ENCODE data around the gene RIPOR1.
A peak's percentile ranks its signal among the peaks of the same experiment; 100 is the strongest.
"Not testable (repeated sequence)": the region's sequence is repeated elsewhere in the genome, so short reads cannot be mapped to it uniquely, and the experiment has no call there.

RIPOR1 gene, protein sequence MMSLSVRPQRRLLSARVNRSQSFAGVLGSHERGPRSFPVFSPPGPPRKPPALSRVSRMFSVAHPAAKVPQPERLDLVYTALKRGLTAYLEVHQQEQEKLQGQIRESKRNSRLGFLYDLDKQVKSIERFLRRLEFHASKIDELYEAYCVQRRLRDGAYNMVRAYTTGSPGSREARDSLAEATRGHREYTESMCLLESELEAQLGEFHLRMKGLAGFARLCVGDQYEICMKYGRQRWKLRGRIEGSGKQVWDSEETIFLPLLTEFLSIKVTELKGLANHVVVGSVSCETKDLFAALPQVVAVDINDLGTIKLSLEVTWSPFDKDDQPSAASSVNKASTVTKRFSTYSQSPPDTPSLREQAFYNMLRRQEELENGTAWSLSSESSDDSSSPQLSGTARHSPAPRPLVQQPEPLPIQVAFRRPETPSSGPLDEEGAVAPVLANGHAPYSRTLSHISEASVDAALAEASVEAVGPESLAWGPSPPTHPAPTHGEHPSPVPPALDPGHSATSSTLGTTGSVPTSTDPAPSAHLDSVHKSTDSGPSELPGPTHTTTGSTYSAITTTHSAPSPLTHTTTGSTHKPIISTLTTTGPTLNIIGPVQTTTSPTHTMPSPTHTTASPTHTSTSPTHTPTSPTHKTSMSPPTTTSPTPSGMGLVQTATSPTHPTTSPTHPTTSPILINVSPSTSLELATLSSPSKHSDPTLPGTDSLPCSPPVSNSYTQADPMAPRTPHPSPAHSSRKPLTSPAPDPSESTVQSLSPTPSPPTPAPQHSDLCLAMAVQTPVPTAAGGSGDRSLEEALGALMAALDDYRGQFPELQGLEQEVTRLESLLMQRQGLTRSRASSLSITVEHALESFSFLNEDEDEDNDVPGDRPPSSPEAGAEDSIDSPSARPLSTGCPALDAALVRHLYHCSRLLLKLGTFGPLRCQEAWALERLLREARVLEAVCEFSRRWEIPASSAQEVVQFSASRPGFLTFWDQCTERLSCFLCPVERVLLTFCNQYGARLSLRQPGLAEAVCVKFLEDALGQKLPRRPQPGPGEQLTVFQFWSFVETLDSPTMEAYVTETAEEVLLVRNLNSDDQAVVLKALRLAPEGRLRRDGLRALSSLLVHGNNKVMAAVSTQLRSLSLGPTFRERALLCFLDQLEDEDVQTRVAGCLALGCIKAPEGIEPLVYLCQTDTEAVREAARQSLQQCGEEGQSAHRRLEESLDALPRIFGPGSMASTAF

DNA sequence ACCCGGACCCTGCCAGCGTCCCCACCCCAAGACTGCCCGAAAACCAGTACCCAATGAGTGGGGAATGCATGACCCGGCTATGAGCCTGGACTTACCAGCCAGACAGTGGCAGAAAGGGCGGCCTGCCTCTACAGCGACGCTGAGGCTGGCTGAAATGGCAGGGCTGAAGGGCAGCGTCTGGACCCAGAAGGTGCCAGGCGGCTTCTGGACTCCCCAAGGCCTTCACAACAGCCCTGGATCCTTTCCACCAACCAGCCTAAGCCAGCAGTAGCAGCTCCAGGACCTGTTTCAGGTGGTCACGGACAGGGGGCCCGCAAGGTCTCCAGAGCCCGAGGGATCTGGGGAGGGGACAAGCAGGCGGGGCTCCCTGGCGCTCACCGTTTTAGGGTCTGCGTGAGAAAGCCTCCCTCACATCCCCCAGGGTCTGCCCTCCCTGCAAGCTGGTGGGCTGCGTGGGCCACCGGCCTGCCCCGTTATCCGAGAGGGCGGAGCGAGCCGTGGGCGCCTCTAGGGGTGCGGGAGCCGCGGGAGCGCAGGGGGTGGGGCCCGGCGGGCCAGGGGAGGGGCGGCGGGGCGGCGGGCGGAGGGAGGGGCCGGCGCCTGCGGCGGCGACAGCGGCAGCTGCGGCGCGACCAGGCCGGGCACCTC is at the start of gene RIPOR1:
Gene RIPOR1, plus strand, starts transcription at position 608 of the 648 bp plus-strand sequence. CDS start 9,618 bp downstream, outside the sequence.
- DNase-seq = peak; percentile 34

DNA sequence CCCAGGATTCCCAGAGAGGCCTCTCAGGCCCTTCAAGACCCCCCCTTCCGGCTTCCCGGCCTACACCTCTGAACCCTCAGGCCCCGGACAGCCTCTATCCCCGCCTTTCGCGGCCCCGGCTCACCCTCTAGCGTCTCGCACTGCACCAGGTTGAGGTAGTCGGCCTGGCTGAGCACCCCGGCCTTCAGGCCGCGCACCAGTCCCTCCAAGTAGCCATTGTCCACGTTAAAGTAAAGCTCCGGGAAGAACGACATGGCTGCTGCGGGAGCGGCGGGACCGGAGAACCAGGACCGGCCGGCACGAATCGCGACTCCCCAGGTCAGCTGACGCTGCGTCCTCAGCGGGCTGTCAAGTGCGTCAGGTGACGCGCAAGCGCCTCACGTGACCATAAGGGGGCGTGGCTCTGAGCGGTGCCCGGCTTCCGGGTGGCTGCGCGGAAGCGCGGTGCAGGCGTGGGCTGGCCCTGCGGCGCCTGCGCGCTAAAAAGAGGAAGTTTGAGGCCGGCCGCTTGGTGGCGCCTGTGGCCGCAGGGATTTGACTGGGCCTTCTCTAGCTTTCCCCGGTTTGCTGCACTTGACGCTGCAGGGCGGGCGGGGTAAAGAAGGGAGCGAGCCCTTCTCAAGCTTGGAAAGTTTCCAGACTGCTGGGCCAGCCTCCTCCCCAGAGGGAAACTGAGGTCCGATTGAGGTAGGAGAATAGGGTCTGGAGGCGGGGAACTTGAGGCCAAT is 47.6 kb upstream of the RIPOR1 start, which contains the start of gene ATP6V0D1:
Gene ATP6V0D1, minus strand, starts transcription at position 325 of the 728 bp plus-strand sequence. Its CDS starts 71 bp downstream, at position 254.
- peak; percentile 97 for DNase-seq

DNA sequence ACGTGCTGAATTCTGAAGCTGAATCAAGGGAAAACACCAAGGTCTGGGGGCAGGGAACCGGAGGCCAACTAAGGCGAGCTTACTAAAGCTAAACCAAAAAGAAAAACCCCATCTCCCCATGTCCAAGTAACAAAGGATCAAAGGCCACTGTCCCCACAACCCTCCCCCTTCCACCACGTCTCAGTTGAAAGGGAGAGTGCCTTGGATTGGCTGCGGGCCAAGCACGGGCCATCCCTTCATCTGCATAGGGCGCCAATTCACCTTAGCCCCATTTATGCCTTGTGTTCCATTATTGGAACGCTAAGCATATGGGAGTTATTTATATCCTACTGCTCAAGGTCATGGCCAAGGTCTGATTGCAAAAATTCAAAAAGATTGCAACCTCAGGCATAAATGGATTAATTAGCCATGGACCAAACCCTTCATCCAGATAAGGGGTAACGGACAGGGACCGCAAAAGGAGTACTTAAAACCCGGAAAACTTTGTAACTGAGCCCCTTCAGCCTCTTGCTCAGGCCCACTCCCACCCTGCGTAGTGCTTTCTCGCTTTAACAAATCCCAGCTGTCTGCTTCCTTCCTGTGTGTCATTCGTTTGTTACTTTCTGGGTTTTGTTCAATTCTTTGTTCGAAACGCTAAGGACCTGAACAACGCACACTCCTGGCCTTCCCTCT is 46.9 kb upstream of the RIPOR1 start:
- peak; percentile 38 for DNase-seq

DNA sequence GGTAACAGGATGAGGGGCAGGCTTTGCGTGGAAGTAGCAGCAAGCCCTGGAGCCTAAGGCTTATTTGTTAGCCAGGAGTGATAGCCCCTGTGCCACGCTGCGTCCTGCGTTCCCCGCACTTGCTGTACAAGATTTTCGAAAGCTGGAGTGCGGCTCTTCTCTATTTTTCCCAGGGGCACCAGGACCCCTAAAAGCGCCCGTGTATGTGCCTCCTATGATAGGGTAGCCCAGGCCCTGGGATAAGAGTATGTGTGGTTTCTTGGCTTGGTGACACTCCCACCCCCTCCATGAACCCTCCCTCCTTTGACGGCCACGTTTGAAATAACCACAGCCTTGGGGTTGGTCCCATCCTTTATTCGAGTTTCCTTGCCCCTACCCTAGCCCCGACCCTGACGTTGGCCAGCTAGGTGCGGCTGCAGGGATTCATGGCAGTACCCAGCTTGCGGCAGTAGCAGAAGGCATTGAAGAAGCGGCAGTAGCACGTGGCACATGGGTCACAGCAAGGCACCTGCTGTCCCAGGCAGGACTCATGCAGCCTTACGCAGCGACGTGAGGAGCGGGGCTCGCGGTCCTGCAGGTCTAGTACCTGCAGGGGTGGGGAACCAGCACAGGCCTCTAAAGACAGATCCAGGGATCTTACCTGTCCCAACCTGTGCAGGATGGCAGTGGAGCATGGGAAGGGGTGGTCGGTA is 46.2 kb upstream of the RIPOR1 start:
- no peak for DNase-seq

DNA sequence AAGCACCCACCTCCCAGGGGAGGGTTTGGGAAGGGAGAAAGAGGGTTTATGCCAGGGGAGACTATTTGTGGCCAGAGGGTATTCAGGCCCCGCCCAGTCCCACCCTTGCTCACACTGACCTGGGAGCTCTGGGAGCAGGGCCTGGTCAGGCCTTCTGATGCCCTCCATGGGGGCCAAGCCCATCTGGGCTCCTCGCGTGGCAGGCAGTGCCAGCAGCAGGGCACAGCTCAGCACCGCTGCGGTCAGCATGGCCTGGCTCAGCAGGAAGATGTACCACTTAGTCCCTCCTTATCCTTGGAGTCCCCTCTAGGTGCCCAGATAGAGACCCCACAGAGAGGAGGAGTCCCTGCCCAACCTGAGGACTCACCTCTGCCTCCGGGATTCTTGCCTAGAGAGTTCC is 45.5 kb upstream of the RIPOR1 start, which contains the start of gene AGRP:
Gene AGRP, minus strand, starts transcription at position 398 of the 400 bp plus-strand sequence. Its CDS starts 149 bp downstream, at position 249.
- no peak for DNase-seq

DNA sequence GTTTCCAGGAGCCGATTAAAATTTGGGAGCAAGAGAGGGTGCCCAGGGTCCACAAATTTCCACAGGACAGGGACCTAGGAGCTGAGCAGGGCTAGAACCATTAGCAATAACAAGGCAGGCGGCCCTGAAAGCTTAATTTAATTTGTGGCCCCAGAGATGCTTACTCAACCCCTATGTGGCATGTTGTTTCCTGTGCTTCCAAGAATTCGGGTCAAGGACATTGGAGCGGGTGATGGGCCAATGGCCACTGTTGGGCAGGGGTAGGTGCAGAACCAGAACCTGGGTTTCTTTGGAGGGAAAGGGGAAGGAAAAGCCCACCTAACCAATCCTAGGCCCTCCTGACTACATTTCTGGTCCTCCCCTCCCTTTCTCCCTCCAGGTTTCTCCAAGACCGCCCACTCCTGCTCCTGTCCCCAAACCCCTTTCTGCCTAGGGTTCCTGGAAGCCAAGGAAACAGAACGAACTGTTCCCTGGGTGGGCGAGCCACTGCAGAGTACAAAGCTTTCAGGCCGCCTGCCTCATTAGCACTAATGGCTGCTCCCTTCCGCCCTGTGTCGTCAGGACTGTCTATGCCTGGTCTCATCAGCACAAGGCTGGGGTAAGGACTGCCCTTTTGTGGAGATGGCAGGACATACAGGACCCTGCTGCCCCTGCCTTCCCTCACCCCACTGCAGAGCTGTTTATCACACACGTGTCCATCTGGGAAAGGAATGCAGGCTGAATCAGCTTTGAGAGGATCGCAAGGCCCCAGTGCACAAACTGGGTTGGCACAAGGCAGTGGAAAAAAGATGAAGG is 44.7 kb upstream of the RIPOR1 start:
- DNase-seq = no peak

DNA sequence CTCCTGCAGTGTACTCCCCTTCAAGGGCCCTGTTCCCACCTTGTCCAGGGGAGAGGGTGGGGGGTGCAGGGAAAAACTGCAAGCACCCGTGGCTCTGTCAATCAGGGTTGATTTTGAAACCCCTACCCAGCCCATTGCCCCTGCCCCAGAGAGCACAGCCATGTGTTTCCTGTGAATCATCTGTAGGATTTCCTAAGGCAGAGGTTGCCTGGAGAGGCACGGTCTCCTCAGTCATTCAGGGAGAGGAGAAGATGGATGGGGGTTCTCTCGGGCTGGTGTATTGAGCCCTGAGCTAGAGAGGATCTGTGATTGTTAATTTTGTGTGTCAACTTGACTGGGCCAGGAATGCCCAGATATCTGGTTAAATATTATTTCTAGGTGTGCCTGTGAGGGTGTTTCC is 41.8 kb upstream of the RIPOR1 start:
- no peak for DNase-seq

DNA sequence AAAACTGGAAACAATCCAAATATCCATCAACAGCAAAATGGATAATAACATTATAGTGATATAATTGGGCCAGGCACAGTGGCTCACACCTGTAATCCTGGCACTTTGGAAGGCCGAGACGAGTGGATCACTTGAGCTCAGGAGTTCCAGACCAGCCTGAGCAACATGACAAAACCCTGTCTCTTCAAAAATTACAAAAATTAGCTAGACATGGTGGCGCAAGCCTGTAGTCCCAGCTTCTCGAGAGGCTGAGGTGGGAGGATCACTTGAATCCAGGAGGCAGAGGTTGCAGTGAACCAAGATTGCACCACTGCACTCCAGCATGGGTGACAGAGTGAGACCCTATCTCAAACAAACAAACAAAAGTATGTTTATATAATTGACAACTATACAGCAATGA is 41.1 kb upstream of the RIPOR1 start:
- not testable (repeated sequence) for DNase-seq

DNA sequence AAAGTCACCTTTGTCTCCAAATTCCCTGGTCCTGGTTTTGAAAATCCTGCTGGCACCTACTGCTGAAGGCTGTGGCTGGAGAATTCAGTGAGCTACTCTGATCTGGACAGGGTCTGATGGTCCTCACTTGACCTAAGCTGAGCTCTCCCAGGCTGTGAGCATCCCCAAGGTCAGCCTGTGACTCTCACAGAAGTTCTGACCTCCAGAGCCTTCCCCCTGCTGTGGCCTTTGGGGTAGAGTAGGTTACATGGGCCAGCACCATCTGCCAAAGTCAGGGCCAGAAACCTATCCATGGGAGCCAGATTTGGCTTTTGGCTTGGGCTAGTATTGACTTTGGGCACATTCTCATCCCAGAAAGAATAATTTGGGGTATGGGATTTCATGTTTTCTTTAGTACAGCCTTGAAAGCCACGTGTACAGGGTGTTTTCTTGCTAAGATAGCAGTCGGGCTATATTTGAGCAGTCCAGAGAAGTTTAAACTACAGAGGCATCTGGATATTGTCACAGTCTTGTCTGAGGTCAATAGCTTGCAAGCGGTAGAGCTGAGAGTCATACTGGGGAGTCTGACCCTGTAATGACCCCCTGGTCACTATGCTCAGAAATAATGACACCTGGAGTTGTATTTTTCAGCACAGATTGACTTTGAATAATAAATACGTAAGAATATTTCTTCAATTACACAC is 39.1 kb upstream of the RIPOR1 start:
- DNase-seq = no peak

DNA sequence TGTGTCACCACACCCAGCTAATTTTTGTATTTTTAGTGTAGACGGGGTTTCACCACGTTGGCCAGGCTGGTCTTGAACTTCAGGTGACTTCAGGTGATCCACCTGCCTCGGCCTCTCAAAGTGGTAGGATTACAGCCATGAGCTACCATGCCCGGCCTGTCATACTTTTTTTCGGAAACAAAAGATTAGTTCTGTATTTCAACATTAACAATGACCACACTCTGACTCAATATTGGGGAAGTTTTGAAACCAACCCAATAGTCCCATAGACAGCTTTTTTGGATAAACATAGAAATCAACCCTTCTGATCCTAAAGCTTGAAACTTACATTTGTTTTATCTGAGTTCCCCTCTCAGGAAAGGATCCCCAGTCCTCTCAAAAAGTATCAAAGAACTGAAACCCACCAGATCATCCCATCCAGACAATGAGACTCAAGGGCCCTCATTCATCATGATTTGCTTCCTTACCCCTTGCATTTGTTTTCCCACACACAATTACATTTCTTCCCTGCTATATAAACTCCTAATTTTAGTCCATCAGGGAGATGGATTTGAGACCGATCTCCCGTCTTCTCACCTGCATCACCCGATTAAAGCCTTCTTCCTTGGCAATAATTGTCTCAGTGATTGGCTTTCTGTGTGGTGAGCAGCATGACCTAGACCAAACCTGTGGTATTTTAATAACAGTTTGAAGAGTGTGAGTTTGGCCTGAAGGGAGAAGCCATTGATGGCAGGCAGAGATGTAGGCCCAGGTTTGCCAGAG is 38.1 kb upstream of the RIPOR1 start:
- no peak for DNase-seq

DNA sequence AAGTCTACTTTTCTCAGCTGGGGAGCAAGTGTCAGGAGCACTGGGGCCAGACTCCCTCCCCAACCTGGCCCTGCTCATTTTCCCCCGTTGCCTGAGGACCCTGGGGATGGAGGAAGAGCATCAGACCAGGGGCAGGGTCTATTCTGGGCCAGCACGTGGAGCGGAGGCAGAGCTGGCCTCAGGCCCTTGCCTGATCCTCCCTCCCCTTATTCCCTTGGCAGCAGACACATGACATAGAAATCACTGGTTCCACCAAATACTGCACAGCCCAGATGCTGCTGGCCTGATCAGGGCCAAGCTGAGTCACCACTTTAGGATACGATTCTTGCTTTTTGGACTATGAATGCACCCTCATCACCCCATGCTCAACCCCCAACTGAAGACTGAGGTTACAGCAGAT is 29.5 kb upstream of the RIPOR1 start:
- DNase-seq = no peak

DNA sequence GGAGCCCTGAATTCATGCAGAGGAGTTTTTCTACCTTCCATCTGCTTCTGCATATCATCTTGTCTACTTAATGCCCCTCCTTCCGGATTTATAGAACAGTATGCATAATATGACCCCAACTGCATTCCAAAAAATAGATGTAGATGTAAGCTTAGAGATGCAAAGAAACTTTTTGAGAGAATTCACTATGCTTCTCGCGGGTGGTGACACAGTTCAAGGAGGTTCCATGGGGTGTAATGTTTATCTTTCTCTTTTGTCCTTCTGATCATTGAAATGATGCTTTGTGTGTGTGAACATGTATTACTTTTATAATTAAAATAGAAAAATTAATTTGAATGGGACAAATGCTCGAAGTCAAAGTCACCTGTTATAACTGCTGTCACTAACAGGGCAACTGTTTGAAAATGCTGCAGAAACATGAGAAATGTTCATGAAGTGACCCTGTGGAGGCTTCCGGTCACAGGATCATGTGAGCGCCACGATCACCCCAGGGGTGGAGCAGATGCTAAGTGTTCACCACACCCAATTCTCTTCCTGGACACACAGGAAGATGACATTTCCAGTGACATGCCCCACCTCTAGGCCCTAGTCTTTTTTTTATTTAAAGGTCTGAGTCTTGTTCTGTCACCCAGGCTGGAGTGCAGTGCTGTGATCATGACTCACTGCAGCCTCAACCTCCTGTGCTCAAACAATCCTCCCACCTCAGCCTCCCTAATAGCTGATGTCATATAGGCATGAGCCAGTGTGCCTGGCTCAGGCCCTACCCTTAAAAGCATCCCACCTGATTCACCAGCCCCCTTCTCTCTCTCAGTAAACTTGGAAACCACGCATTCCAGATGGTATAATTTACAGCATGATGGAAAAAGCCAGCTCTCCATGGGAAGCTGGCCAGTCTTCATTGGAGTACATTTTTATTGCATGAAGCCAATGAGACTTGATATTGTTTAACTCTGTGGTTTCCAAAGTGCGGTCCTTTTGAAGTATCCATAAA is 24.3 kb upstream of the RIPOR1 start:
- DNase-seq = no peak

DNA sequence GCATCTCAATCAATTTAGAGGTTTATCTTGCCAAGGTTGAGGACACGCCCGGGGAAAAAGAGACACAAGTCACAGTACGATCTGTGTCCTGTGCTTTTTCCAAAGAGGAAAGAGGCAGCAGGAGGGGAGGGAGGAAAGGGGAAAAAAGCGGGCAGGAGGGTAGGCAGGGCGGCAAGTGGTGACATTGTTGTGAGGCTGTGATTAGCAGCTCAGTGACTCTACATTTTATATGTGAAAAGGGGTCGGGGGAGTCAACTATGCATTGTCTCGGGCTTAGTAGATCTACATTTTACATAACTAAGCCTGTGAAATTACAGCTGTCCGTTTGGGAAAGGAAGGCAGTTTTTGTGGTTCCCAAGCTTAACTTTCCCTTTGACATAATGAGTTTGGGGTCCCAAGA is 22.2 kb upstream of the RIPOR1 start:
- DNase-seq = no peak

DNA sequence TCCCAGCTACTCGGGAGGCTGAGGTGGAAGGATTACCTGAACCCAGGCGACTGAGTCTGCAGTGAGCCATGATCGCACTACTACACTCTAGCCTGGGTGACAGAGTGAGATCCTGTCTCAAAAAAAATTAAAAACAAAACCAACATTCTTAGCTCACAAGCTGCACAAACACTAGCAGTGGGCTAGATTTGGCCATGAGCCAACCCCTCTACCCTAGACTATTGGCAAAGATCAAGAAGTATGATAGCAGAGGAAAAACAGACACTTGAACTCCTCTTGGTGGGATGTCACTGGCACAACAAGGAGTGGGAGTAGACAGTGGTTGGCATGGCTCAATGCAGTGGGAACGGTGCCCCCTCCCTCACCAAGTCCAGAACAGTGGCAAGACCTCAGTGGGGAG is 19.6 kb upstream of the RIPOR1 start:
- DNase-seq = no peak

DNA sequence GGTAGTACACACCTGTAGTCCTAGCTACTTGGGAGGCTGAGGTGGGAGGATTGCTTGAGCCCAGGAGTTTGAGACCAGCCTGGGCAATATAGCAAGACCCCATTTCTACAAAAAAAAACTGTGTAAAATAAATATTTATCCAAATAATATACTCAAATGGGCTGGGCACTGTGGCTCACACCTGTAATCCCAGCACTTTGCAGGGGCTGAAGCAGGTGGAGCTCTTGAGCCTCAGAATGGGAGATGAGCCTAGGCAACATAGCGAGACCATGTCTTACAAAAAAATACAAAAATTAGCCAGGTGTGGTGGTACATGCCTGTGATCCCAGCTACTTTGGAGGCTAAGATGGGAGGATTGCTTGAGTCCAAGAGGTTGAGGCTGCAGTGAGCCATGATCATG is 14.7 kb upstream of the RIPOR1 start:
- not testable (repeated sequence) for DNase-seq

DNA sequence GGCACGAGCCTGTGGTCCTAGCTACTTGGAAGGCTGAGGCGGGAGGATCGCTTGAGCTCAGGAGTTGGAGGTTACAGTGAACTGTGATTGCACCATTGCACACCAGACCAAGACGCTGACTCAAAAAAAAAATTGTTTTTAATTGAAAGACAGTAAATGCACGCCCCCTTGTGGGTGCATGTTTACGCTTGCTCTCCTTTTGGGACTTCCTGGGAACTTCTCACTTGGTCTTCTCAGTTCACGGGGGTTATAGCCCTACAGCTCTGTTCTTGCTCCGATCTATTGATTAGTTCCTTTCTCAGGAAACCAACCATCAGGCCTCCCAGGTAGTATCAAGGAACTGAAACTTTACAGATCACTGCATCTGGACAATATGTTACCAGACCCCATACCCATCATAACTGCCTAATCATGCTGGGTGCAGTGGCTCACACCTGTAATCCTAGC is 14.2 kb upstream of the RIPOR1 start:
- peak; percentile 78 for DNase-seq

Measured in fibroblast of skin of right biceps (primary cell).